Measurements from ENCODE around the gene DCC. TPM values are rescaled to one million over a fixed set of nuclear protein-coding genes. Genes with fewer than 3 reads are reported as not detected.

Gene DCC
- total and polyA plus RNA-seq, 2 experiments from 2014 or later: not detected

- H3K36me3 ChIP-seq (ENCODE audit: low read depth): no peaks in the 10 kb centered on the region
- H3K4me2 ChIP-seq (ENCODE audit: unreplicated experiment): no peak overlapping the region
- TF ChIP-seq EZH2phosphoT487 (IDR thresholded peaks at IDR 0.05; ENCODE audit: insufficient read depth, low read depth) (no peak), EZH2 (IDR thresholded peaks at IDR 0.05; ENCODE audit: insufficient read depth, poor library complexity, severe bottlenecking) (no peak)
- H2AFZ ChIP-seq: no peak overlapping the region
- no peaks in the 10 kb centered on the region for H3K9me2 ChIP-seq (ENCODE audit: insufficient read depth)
- no peaks in the 10 kb centered on the region for H3K4me1 ChIP-seq (ENCODE audit: insufficient read depth)
- H4K20me1 ChIP-seq (ENCODE audit: insufficient read depth): no peaks in the 10 kb centered on the region
- no peak overlapping the region for H3K9ac ChIP-seq
- 5 to 11% methylated on average over 4 of the region's 4 CpGs for WGBS, 2 experiments (ENCODE audit: low coverage in 1 of 2, low lambda C conversion rate in 2 of 2, missing lambda C conversion rate in 2 of 2)
- H3K4me3 ChIP-seq: no peak overlapping the region
- H3K27me3 ChIP-seq (replicated peaks; ENCODE audit: insufficient read depth): no peaks in the 10 kb centered on the region
- no peak overlapping the region for H3K27ac ChIP-seq
- in situ Hi-C loops (cut with MboI): no loop called here
- H3F3A ChIP-seq (ENCODE audit: insufficient read depth): no peaks in the 10 kb centered on the region
- H3K9me3 ChIP-seq (ENCODE audit: low read depth): no peaks in the 10 kb centered on the region
- DNase-seq: no peak
- no peaks in the 10 kb centered on the region for H3K79me2 ChIP-seq (ENCODE audit: insufficient read depth)
Observed at GRCh38 chr18:52715421-52715820, 375.4 kb downstream of the DCC start.

DNA sequence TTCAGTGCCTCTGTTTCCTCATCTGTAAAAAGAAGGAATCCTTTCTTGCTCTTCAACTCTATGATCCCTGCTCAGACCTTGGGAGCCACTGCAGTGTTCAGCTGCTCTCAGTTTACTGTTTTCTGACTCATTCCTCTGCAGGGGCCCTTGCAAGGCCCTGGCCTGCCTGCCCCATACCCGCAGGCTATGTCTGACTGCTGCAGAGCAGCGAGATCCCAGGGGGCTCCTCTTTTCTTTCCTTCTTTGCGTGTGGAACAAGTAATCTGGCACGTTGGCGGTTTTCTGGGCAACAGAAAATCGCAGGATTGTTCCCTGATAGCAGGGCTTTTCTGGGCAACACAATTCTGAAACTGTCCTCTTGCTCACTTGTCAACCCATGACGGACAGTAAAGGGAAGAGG lies 376.0 kb downstream of the DCC start:
- H3K36me3 ChIP-seq (ENCODE audit: low read depth): no peaks in the 10 kb centered on the region
- 21 to 24% methylated on average over 6 to 7 of the region's 7 CpGs for WGBS, 2 experiments (ENCODE audit: low coverage in 1 of 2, low lambda C conversion rate in 2 of 2, missing lambda C conversion rate in 2 of 2)

GRCh38 chr18:52716973-52717372 lies 377.0 kb downstream of the DCC start:
- Histone ChIP-seq H4K20me1 (ENCODE audit: insufficient read depth) (no peaks in the 10 kb centered on the region), H3K27me3 (replicated peaks; ENCODE audit: insufficient read depth) (no peaks in the 10 kb centered on the region), H3K4me2 (ENCODE audit: unreplicated experiment) (no peak overlapping the region), H3F3A (ENCODE audit: insufficient read depth) (no peaks in the 10 kb centered on the region), H3K27ac (no peak overlapping the region), H3K4me1 (ENCODE audit: insufficient read depth) (no peaks in the 10 kb centered on the region), H3K9me3 (ENCODE audit: low read depth) (no peaks in the 10 kb centered on the region), H3K79me2 (ENCODE audit: insufficient read depth) (no peaks in the 10 kb centered on the region), H2AFZ (no peak overlapping the region), H3K9ac (no peak overlapping the region), H3K36me3 (ENCODE audit: low read depth) (no peaks in the 10 kb centered on the region), H3K9me2 (ENCODE audit: insufficient read depth) (no peaks in the 10 kb centered on the region), H3K4me3 (no peak overlapping the region)
- DNase-seq: no peak
- WGBS, 2 experiments (ENCODE audit: low coverage in 1 of 2, low lambda C conversion rate in 2 of 2, missing lambda C conversion rate in 2 of 2): 33% methylated on average over 3 of the region's 3 CpGs
- in situ Hi-C loops (cut with MboI): no loop called here
- no peak for TF ChIP-seq EZH2phosphoT487 (IDR thresholded peaks at IDR 0.05; ENCODE audit: insufficient read depth, low read depth)
- no peak for TF ChIP-seq EZH2 (IDR thresholded peaks at IDR 0.05; ENCODE audit: insufficient read depth, poor library complexity, severe bottlenecking)

More for the DNA sequence above, 376.0 kb downstream of the DCC start:
- no peak for DNase-seq
- Histone ChIP-seq H3K79me2 (ENCODE audit: insufficient read depth) (no peaks in the 10 kb centered on the region), H3K9me3 (ENCODE audit: low read depth) (no peaks in the 10 kb centered on the region), H2AFZ (no peak overlapping the region), H3K4me3 (no peak overlapping the region), H4K20me1 (ENCODE audit: insufficient read depth) (no peaks in the 10 kb centered on the region), H3K27me3 (replicated peaks; ENCODE audit: insufficient read depth) (no peaks in the 10 kb centered on the region), H3F3A (ENCODE audit: insufficient read depth) (no peaks in the 10 kb centered on the region), H3K27ac (no peak overlapping the region), H3K4me2 (ENCODE audit: unreplicated experiment) (no peak overlapping the region), H3K9ac (no peak overlapping the region), H3K9me2 (ENCODE audit: insufficient read depth) (no peaks in the 10 kb centered on the region), H3K4me1 (ENCODE audit: insufficient read depth) (no peaks in the 10 kb centered on the region)
- TF ChIP-seq EZH2 (IDR thresholded peaks at IDR 0.05; ENCODE audit: insufficient read depth, poor library complexity, severe bottlenecking) (no peak), EZH2phosphoT487 (IDR thresholded peaks at IDR 0.05; ENCODE audit: insufficient read depth, low read depth) (no peak)
- in situ Hi-C loops (cut with MboI): no loop called here

- no peak overlapping the region for H2AFZ ChIP-seq
- no peaks in the 10 kb centered on the region for H3K9me3 ChIP-seq (ENCODE audit: low read depth)
- no peak overlapping the region for H3K9ac ChIP-seq
- no peaks in the 10 kb centered on the region for H4K20me1 ChIP-seq (ENCODE audit: insufficient read depth)
- H3K27me3 ChIP-seq (replicated peaks; ENCODE audit: insufficient read depth): no peaks in the 10 kb centered on the region
- no peak overlapping the region for H3K4me2 ChIP-seq (ENCODE audit: unreplicated experiment)
- H3K9me2 ChIP-seq (ENCODE audit: insufficient read depth): no peaks in the 10 kb centered on the region
- TF ChIP-seq EZH2phosphoT487 (IDR thresholded peaks at IDR 0.05; ENCODE audit: insufficient read depth, low read depth) (no peak), EZH2 (IDR thresholded peaks at IDR 0.05; ENCODE audit: insufficient read depth, poor library complexity, severe bottlenecking) (no peak)
- in situ Hi-C loops (cut with MboI): no loop called here
- H3K79me2 ChIP-seq (ENCODE audit: insufficient read depth): no peaks in the 10 kb centered on the region
- DNase-seq: no peak
- no peak overlapping the region for H3K27ac ChIP-seq
- H3K4me1 ChIP-seq (ENCODE audit: insufficient read depth): no peaks in the 10 kb centered on the region
- no peaks in the 10 kb centered on the region for H3K36me3 ChIP-seq (ENCODE audit: low read depth)
- H3F3A ChIP-seq (ENCODE audit: insufficient read depth): no peaks in the 10 kb centered on the region
- H3K4me3 ChIP-seq: no peak overlapping the region
- 53 to 56% methylated on average over 3 of the region's 3 CpGs for WGBS, 2 experiments (ENCODE audit: low coverage in 1 of 2, low lambda C conversion rate in 2 of 2, missing lambda C conversion rate in 2 of 2)
Observed at GRCh38 chr18:52722904-52723303, 382.9 kb downstream of the DCC start.

DNA sequence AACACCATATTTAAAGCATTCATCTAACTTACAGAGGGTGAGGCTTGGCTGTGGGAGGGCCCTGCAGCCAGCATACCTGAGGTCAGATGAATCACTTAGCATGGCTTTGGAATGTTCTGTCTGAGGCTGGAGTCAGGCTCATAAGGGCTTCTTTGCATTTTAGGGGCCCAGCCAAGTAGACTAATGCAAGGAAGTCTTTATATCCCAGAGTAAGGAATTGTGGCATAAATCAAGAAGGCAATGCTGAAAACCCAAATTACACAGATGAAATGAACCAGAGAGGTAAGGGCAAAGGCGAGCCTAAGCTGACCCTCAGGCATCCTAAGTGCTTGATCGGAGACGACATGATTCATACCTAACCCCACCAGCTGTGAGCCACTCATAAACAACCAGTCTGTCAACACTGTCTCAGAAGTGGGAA lies 383.6 kb downstream of the DCC start:
- Histone ChIP-seq H3K27me3 (replicated peaks; ENCODE audit: insufficient read depth) (no peaks in the 10 kb centered on the region), H4K20me1 (ENCODE audit: insufficient read depth) (no peaks in the 10 kb centered on the region), H3K9ac (no peak overlapping the region), H3F3A (ENCODE audit: insufficient read depth) (no peaks in the 10 kb centered on the region), H3K79me2 (ENCODE audit: insufficient read depth) (no peaks in the 10 kb centered on the region), H3K4me1 (ENCODE audit: insufficient read depth) (no peaks in the 10 kb centered on the region), H2AFZ (no peak overlapping the region), H3K27ac (no peak overlapping the region), H3K36me3 (ENCODE audit: low read depth) (no peaks in the 10 kb centered on the region), H3K9me2 (ENCODE audit: insufficient read depth) (no peaks in the 10 kb centered on the region), H3K4me3 (no peak overlapping the region), H3K4me2 (ENCODE audit: unreplicated experiment) (no peak overlapping the region), H3K9me3 (ENCODE audit: low read depth) (no peaks in the 10 kb centered on the region)
- no peak for DNase-seq
- in situ Hi-C loops (cut with MboI): no loop called here
- 0 to 5% methylated on average over 3 of the region's 3 CpGs for WGBS, 2 experiments (ENCODE audit: low coverage in 1 of 2, low lambda C conversion rate in 2 of 2, missing lambda C conversion rate in 2 of 2)
- TF ChIP-seq EZH2 (IDR thresholded peaks at IDR 0.05; ENCODE audit: insufficient read depth, poor library complexity, severe bottlenecking) (no peak), EZH2phosphoT487 (IDR thresholded peaks at IDR 0.05; ENCODE audit: insufficient read depth, low read depth) (no peak)
